Jurkat, Clone E6-1 (cell line): ENCODE results near the gene CLPTM1L.
"Not testable (repeated sequence)": the region's sequence is repeated elsewhere in the genome, so short reads cannot be mapped to it uniquely, and the experiment has no call there.

ENCODE experiments used
- DNase-seq: peaks from one replicate; pipeline ENCODE4 v3.0.0-alpha.2; 2011; ENCODE audit warnings: low read depth, low spot score
- H3K4me3 ChIP-seq: 2 replicates; pipeline ENCODE4 v1.5.1; 2011; ENCODE audit warnings: mild to moderate bottlenecking, low read length, control low read depth, moderate library complexity

CLPTM1L gene

GRCh38 chr5:1332461-1333001 is 12.4 kb downstream of the CLPTM1L start:
- no peak overlapping the region for H3K4me3 ChIP-seq
- no peak for DNase-seq

- peak overlapping the region; percentile 22 for H3K4me3 ChIP-seq
- peak; percentile 55 for DNase-seq
These were observed 13.0 kb downstream of the CLPTM1L start for GRCh38 chr5:1331861-1332405.

DNA sequence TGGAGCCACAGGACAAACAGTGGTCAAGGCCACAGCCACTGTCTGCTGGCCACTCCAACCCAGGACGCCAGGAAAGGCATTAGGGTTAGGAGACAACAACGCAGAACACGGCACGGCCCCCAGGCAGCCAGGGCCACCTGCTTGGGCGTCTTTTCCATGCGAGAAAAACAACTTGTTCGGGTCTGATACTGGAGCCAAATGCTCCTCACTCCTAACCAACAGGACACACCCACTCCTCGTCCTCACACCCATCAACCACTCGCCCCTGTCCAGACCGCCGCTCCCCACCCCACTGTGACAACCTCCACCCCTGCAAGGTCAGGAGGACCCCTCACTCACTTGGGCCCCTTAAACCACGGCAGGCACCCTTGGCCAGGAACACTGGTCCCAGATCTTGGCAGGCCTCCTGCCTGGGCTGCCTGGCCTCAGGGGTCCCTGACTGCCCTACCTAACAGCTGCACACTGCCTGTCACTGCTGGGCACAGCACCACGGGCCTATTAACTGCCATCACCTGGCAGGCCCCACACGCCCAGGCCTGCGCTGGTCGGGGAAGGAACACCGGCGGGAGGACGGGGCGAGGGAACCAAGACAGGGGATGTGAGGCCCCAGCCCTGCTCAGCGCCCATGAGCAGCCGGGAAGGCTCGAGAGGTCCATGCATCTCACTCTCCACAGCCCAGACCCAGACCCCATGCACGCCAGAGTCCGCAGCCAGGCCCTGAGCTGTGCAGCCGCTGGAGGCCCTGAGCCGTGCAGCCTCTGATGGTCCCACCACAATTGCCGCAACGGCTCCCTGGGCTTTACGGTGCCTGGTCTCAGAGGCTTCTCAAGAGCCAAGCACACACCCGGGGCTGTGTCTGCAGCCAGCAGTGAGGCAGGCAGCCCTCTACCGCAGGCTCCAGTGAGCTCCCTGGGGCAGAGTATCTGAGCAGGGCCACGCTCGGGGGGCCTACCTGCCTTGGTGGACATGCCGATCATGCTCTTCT is 13.8 kb downstream of the CLPTM1L start:
- H3K4me3 ChIP-seq: peak overlapping the region; percentile 22
- DNase-seq: peak; percentile 57

- DNase-seq: peak; percentile 91
- H3K4me3 ChIP-seq: peak overlapping the region; percentile 7; the same call in 1 of the 2 replicates
These were observed 14.6 kb downstream of the CLPTM1L start for GRCh38 chr5:1330146-1330846.

- H3K4me3 ChIP-seq: no peak overlapping the region
- no peak for DNase-seq
These were observed 15.8 kb downstream of the CLPTM1L start for GRCh38 chr5:1329111-1329579.

GRCh38 chr5:1328237-1329110 is 16.4 kb downstream of the CLPTM1L start:
- DNase-seq, H3K4me3 ChIP-seq: not testable (repeated sequence)

- H3K4me3 ChIP-seq, DNase-seq: not testable (repeated sequence)
These were observed 17.8 kb downstream of the CLPTM1L start for GRCh38 chr5:1326901-1327756.

GRCh38 chr5:1326532-1326875 is 18.4 kb downstream of the CLPTM1L start:
- DNase-seq, H3K4me3 ChIP-seq: not testable (repeated sequence)

GRCh38 chr5:1325870-1326531 is 18.9 kb downstream of the CLPTM1L start:
- H3K4me3 ChIP-seq: no peak overlapping the region
- DNase-seq: no peak

- no peak overlapping the region for H3K4me3 ChIP-seq
- no peak for DNase-seq
These were observed 19.6 kb downstream of the CLPTM1L start for GRCh38 chr5:1325191-1325741.

DNA sequence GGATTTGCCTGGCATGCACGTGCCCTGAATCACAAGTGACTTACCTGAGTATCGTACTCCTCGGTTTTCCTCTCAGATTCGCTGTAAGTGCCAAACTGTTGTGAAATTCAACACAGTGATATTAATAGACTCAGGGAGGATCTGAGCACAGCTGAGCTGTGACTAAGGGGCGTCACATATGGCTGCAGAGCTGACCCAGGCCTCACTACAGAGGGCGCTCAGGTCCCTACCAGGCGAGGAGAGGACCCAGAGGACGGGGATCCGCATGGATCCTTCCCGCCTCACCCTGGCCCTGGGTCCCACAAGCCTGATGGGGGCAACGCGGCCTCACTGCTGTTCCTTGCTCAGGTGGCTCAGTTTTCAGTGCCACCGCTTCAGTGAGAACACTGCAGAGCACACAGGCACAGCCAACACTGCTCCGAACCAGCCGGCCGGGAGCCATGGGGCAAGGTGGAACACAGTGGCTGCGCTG is 20.1 kb downstream of the CLPTM1L start:
- DNase-seq: no peak
- no peak overlapping the region for H3K4me3 ChIP-seq

- no peak overlapping the region for H3K4me3 ChIP-seq
- no peak for DNase-seq
These were observed 20.6 kb downstream of the CLPTM1L start for GRCh38 chr5:1324301-1324700.

DNA sequence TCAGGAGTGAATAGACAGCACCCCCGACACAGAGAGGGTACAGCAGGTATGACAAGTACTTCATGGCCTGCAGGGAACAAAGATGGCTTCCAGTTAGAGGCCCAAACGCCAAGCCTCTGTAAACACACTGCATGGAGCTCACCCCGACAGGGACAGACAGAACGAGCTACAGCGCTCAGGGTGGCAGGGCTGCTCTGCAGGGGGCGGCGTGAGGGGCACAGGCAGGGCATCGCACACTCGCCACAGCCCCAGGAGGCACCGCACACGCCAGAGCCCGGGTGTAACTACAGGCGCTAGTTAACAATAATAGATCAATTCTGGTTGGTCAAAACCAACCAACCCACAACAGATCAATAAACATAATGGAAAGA is 21.1 kb downstream of the CLPTM1L start:
- no peak for DNase-seq
- H3K4me3 ChIP-seq: no peak overlapping the region

GRCh38 chr5:1322955-1323802 is 21.7 kb downstream of the CLPTM1L start:
- no peak for DNase-seq
- H3K4me3 ChIP-seq: no peak overlapping the region

DNA sequence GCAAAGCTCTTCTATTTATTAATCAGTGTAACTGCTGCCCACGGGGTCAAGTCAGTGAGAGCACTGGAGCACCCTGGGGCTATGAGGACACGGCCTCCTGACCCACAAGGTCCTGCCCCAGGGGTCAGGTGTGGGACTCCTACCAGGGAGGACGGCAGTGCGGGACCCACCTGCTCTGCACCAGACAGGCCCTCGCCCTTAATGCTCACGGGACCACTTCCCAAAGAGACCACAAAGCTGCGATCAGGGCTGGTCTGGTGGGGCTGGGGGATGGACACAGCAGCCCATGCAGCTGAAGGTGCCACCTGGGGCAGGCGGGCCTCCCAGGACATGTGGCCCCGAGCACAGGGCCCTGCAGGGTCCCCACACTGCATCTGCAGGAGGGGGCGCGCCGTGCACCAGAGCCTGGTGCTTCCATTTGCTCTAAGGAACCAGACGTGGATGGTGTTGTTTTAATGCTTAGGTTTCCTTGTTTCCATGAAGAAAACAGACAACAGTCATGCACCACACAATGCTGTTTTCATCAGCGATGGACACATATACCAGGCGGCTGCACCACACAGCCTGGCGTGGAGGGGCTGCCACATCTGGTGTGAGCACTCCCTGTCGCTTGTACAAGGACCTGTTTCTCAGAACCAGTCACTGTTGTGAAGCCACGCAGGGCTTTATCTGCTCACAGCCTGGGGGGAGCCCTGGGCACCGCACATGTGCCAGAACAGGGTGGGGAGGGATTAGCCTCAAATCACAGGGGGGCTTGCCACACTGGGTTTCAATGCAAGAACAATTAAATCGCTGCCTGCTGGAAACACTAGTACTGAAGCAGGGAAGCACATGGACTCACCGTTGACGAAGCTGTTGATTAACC is 22.6 kb downstream of the CLPTM1L start:
- DNase-seq: no peak
- no peak overlapping the region for H3K4me3 ChIP-seq
